ENCODE measurements around the gene TMEM141.
"Not testable (repeated sequence)": the region's sequence is repeated elsewhere in the genome, so short reads cannot be mapped to it uniquely, and the experiment has no call there.

Gene TMEM141

GRCh38 chr9:136774416-136775045 lies 16.6 kb upstream of the TMEM141 start:
- no peak for DNase-seq

GRCh38 chr9:136775191-136775590 lies 16.0 kb upstream of the TMEM141 start:
- no peak for DNase-seq

GRCh38 chr9:136776947-136777346 lies 14.2 kb upstream of the TMEM141 start:
- DNase-seq: no peak

- no peak for DNase-seq
Observed at GRCh38 chr9:136777359-136777758, 13.8 kb upstream of the TMEM141 start.

- no peak for DNase-seq
Observed at GRCh38 chr9:136779808-136780207, 11.3 kb upstream of the TMEM141 start.

GRCh38 chr9:136782452-136782851 lies 8.7 kb upstream of the TMEM141 start:
- no peak for DNase-seq

GRCh38 chr9:136784249-136784996 lies 6.7 kb upstream of the TMEM141 start:
- no peak for DNase-seq

- no peak for DNase-seq
Observed at GRCh38 chr9:136784997-136785361, 6.2 kb upstream of the TMEM141 start.

GRCh38 chr9:136785565-136786355 lies 5.4 kb upstream of the TMEM141 start:
- DNase-seq: not testable (repeated sequence)

- DNase-seq: no peak
Observed at GRCh38 chr9:136786451-136786850, 4.7 kb upstream of the TMEM141 start.

- not testable (repeated sequence) for DNase-seq
Observed at GRCh38 chr9:136786983-136787382, 4.2 kb upstream of the TMEM141 start.

- DNase-seq: peak; percentile 68
Observed at GRCh38 chr9:136787690-136788400, 3.3 kb upstream of the TMEM141 start.

- DNase-seq: not testable (repeated sequence)
Observed at GRCh38 chr9:136788644-136789522, 2.3 kb upstream of the TMEM141 start.

- no peak for DNase-seq
Observed at GRCh38 chr9:136789523-136789937, 1.6 kb upstream of the TMEM141 start.

- DNase-seq: peak; percentile 59
Observed at GRCh38 chr9:136791516-136792276, 552 bp downstream of the TMEM141 start.

- DNase-seq: no peak
Observed at GRCh38 chr9:136792321-136793085, 1.4 kb downstream of the TMEM141 start.

GRCh38 chr9:136793086-136793946 lies 2.2 kb downstream of the TMEM141 start:
- DNase-seq: no peak

GRCh38 chr9:136794281-136794999 lies 3.3 kb downstream of the TMEM141 start:
- DNase-seq: no peak

GRCh38 chr9:136795000-136795348 lies 3.8 kb downstream of the TMEM141 start:
- no peak for DNase-seq

Data from activated gamma-delta T cell treated with Interleukin-2 at 50 U/mL for 16 hours (primary cell).